Right lobe of liver (tissue), 6 donors: Measurements from ENCODE around the gene CDC7. TPM values are rescaled to one million over a fixed set of nuclear protein-coding genes. Genes with fewer than 3 reads are reported as not detected.

Source experiments
- ATAC-seq, 4 donors: fragments of 200-7000 bp; cut with Tn5 transposase; one replicate each; pipeline ENCODE4 v1.9.1; 2020; ENCODE audit warnings: mild to moderate bottlenecking in 4 of 4, moderate library complexity in 4 of 4
- DNase-seq, 3 donors: peaks; one replicate each; pipeline ENCODE4 v3.0.0-alpha.2; 2020
- H3K27ac ChIP-seq, 3 donors: fragments of 200-600 bp; one replicate each; pipeline ENCODE4 v1.8.0; 2022
- H3K27me3 ChIP-seq, 2 donors: fragments of 200-600 bp; one replicate each; pipeline ENCODE4 v1.8.0; 2022
- H3K36me3 ChIP-seq, 4 donors: fragments of 200-600 bp; sonication (generic) in 1 of 4; one replicate each; pipeline versions ENCODE4 v1.5.1 to v1.8.0; 2017 to 2022; ENCODE audit warnings: control low read depth in 1 of 4
- H3K4me1 ChIP-seq, 4 donors: fragments of 200-600 bp; sonication (generic) in 1 of 4; one replicate each; pipeline versions ENCODE4 v1.5.1 to v1.8.0; 2017 to 2022; ENCODE audit warnings: control low read depth in 1 of 4
- H3K4me3 ChIP-seq, 3 donors: fragments of 200-600 bp; one replicate each; pipeline ENCODE4 v1.8.0; 2022
- H3K9me3 ChIP-seq, 4 donors: fragments of 200-600 bp; sonication (generic) in 1 of 4; one replicate each; pipeline versions ENCODE4 v1.5.1 to v1.8.0; 2017 to 2022; ENCODE audit warnings: control low read depth in 1 of 4
- CTCF ChIP-seq, 4 donors: fragments of 200-600 bp in 3 of 4; fragments of 450-650 bp in 1 of 4; IDR thresholded peaks; one replicate each; pipeline versions ENCODE4 v1.5.1 to v1.8.0; 2016 to 2022; ENCODE audit warnings: antibody characterized with exemption in 4 of 4, mild to moderate bottlenecking in 2 of 4
- POLR2A ChIP-seq: fragments of 450-650 bp; IDR thresholded peaks from one replicate; pipeline ENCODE4 v1.6.1; 2017; ENCODE audit warnings: antibody characterized with exemption, mild to moderate bottlenecking
- WGBS: methylation state at CpG from one replicate; pipeline ENCODE4 v1.1.6; 2018; ENCODE audit warnings: low coverage, low lambda C conversion rate; ENCODE audit not compliant: insufficient coverage; ENCODE audit errors: missing lambda C conversion rate; 5-methylcytosine and 5-hydroxymethylcytosine counted together
- intact Hi-C, 2 donors: fragments of 100-400 bp; cut with DNase I; formaldehyde crosslinking; loops; one replicate each; pipeline versions ENCODE4 v1.11.2 to v1.14.1; 2022
- total RNA-seq, 6 experiments: library from RNA; depleted of rRNA in 2 of 6; stranded (reverse); fragments of >200 nt in 2 of 6; fragmentation: NEBNext Ultra II Directional in 3 of 6; extraction: Animal tissue kit (Norgen Biotek cat#: 25700) in 3 of 6; gene quantifications; one replicate each; pipeline versions ENCODE4 v1.1.0 to v1.2.4, GENCODE V29; 2016 to 2023
- donor health status: DM: no; HTN: yes; CAD: no.
- donor health status: DM: no; HTN: no; CAD: no.
- donor health status: DM: no; HTN: no; CAD: no.
- donor health status: DM: no; HTN: yes; CAD: no.
- donor health status: DM: no; HTN: yes; CAD: no.

CDC7 gene
- total RNA-seq, 6 experiments from 2014 or later, result 0.24 to 2.2 (median 0.92) TPM

DNA sequence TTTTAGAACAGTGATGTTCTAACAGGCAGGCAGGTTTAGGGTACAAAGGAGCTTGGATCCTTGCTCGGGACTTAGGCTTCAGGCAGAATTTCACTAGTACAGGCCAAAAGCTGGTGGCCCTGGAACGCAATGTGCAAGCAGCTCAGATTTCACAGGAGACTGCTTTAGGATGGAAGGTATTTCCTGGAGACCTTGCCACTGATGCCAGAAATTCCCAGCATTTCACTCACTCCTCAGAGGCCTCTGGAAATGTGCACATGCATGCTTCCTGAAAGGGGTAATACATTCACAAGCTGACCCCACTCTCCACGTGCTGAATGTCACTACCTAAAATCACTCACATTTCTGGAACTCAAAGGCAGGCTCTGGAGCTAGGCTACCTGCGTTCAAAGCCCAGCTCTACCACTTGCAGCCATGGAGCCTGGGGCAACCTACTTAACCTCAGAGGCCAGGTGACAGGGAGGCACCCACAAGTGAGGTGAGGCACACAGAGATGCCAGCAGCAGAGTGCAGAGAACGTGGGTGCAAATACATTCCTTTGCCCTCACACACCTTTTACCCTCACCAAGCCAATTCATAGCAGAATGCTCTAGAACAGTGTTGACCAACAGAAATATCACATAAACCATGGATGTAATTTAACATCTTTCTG, 56.5 kb downstream of the CDC7 start:
- intact Hi-C loops, result no loop called here
- Histone ChIP-seq H3K9me3 (no peaks in the 10 kb centered on the region), H3K27me3 (no peaks in the 10 kb centered on the region), H3K4me1 (no peaks in the 10 kb centered on the region), H3K27ac (no peak overlapping the region), H3K36me3 (no peaks in the 10 kb centered on the region), H3K4me3 (no peak overlapping the region)
- no peak for ATAC-seq
- TF ChIP-seq CTCF (IDR thresholded peaks at IDR 0.05) (no peak), POLR2A (no peak)
- WGBS, result 37% methylated on average over 3 of the region's 5 CpGs
- no peak for DNase-seq

DNA sequence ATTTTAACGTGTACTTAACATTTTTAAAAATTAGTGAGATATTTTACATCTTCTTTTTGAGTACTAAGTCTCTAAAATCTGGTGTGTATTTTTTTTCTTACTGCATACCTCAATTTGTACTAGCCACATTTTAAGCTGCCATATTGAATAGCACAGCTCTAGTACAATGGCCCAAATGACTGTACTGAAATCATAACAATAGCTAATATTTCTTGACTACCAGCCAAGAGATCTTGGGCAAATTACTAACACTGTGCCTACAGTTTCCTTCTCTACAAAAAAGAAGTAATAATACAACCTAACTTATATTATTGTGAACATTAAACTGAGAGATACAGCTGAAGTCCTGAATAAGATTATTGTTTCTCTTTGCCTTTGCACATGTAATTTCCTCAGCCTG, 57.2 kb downstream of the CDC7 start:
- H3K4me1 ChIP-seq, result no peaks in the 10 kb centered on the region
- no peak overlapping the region for H3K27ac ChIP-seq
- ATAC-seq (no peak), DNase-seq (no peak)
- H3K27me3 ChIP-seq, result no peaks in the 10 kb centered on the region
- no peak overlapping the region for H3K4me3 ChIP-seq
- TF ChIP-seq POLR2A, result no peak
- no peaks in the 10 kb centered on the region for H3K9me3 ChIP-seq
- WGBS, result 15% methylated on average over 1 of the region's 1 CpG
- intact Hi-C loops, result no loop called here
- H3K36me3 ChIP-seq, result no peaks in the 10 kb centered on the region

DNA sequence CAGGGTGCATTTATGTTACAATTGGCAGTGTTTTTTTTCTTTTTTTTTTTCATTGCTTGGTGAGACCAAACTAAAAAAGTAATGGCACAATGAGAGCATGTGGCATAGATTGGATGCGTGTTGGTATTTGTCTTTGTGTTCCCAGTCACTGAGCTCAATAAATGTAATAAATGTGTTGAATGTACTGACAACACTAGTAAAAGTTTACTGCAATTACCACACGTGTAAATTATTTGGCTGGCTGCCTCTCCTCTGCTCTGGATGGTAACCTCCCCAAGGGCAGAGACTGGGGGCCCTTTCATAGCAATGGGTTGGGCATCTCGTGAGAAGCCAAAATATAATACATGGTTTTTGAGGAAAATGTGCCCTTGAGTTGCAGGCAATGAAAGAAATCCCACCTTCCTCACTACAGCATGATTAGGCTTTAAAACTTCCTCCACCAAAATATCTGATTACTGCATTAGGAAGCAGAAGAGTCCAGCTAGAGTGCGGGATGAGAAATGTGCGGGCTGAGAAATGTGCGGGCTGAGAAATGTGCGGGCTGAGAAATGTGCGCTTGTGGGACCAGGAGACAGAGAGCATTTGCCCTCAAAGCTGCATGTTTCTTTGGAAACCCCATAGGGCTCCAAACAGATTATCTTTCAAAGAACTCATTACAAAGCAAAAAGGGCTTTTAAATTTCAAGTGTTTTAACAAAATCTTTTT, 58.5 kb downstream of the CDC7 start:
- ATAC-seq, result no peak
- H3K4me3 ChIP-seq, result no peak overlapping the region
- no peaks in the 10 kb centered on the region for H3K36me3 ChIP-seq
- WGBS, result 80% methylated on average over 5 of the region's 8 CpGs
- H3K9me3 ChIP-seq, result no peaks in the 10 kb centered on the region
- TF ChIP-seq POLR2A (no peak), CTCF (IDR thresholded peaks at IDR 0.05) (no peak)
- no peak for DNase-seq
- intact Hi-C loops, result no loop called here
- no peak overlapping the region for H3K27ac ChIP-seq
- no peaks in the 10 kb centered on the region for H3K27me3 ChIP-seq
- no peaks in the 10 kb centered on the region for H3K4me1 ChIP-seq

DNA sequence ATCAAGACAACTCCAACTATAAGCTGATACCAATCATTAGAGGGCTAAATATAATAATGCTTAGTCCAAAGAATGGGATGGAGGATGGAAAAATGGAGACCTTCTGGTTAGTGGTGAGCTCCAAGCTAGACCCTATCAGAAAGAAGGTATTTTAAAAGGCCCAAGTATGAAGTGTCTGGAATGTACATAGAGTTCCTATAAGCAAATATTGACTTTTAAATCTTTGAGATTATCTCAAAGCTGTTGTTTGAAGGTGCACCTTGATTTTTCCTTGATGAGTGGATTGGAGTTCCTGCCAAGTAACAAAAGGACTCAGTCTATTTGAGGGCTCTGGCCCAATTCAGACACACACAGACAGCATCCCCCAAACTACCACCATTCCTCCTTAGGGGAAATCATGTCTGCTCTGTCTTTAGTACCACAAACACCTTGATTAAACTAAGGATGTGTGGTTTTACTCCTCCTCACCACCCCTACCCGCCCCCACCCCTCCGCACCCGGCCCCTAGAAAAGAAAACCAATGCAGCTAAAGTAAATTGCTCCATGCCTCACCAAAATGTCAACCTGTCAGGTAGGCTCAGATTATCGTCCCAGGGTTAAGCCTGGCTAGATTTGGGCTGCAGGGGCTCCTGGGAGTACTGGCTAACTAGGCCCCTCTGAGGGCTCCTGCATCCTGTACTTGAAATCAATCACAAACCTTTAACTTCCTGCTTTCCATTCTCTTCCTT, 59.4 kb downstream of the CDC7 start:
- no peak for DNase-seq
- Histone ChIP-seq H3K4me1 (no peaks in the 10 kb centered on the region), H3K9me3 (no peaks in the 10 kb centered on the region), H3K36me3 (no peaks in the 10 kb centered on the region), H3K27me3 (no peaks in the 10 kb centered on the region), H3K27ac (no peak overlapping the region), H3K4me3 (no peak overlapping the region)
- 0% methylated on average over 1 of the region's 4 CpGs for WGBS
- intact Hi-C loops, result no loop called here
- TF ChIP-seq CTCF (IDR thresholded peaks at IDR 0.05), result no peak
- no peak for TF ChIP-seq POLR2A
- ATAC-seq, result no peak
